Pulmonary artery endothelial cell (primary cell): ENCODE data around the gene NTPCR. TPM values are rescaled to one million over a fixed set of nuclear protein-coding genes. Genes with fewer than 3 reads are reported as not detected.

Experiments used
- DNase-seq: peaks from one replicate; pipeline ENCODE4 v3.0.0-alpha.2; 2011; ENCODE audit warnings: low read depth, low spot score
- total RNA-seq: library from RNA; depleted of rRNA; stranded (reverse); fragments of >200 nt; gene quantifications from 2 replicates; pipeline ENCODE4 v1.2.3, GENCODE V29; 2014

The NTPCR gene
- total RNA-seq, 1 donor from 2014 or later, result 13.0 TPM

DNA sequence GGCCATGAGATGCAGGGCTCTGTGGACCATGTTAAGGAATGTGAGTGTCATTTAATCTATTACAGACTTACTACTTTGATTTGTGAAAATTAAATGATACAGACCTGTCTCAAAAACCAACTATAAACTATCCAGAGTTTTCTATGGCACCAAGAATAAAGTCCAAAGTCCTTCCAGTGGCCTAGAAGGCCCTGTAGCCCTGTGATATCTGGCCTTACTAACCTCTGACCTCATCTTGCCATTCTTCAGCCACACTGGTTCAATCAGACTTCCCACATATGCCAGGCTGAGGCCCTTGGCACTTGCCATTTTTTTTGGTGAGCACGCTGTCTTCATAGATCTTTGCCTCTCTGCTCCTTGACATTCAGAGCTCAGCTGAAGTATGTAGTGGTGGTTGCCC lies 7.7 kb downstream of the NTPCR start:
- DNase-seq, result no peak

DNA sequence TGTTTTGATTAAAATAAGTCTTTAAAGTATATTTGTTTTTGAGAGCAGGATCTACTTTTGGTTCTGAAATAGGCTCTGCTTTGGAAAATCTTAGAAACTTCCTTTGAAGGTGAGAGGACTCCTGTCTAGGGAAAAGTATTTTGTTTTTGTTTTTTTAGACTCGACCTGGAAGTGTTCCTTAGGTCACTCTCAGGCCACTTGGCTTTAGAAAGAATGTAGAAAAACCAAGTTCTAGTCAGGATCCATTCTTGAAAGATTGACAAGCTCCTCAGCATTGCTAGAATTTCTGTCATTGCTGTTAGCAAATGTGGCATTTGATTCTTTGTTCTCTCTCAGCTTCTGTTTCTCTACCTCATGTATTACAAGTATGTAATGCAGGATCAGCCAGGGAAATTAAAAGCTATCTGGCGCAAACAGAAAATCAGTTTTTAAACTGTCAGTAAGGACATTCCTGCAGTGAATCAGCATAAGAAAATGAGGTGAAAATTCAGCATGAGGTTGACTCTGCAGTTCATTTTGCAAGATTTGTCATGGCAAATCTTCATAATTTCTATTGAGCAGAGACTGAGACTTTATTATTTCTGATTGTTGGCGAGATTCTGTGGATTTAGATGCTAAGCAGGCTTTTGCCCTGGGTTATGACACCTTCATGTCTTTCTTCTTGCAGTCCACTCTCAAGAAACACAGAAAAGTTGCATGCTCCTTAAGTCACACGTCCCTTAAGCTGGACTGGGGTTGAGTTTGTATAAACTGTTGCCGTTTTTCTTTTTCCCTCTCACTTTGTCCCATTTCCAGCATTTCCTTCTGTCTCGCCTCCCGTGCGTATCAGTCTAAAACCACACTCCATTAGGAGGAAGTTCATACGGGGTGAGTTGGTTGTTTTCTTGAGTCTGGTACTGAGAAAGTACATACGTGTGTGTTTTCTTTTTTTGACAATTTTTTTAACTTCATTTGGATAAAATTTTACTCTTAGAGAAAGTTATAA lies 12.6 kb downstream of the NTPCR start:
- peak; percentile 24 for DNase-seq

DNA sequence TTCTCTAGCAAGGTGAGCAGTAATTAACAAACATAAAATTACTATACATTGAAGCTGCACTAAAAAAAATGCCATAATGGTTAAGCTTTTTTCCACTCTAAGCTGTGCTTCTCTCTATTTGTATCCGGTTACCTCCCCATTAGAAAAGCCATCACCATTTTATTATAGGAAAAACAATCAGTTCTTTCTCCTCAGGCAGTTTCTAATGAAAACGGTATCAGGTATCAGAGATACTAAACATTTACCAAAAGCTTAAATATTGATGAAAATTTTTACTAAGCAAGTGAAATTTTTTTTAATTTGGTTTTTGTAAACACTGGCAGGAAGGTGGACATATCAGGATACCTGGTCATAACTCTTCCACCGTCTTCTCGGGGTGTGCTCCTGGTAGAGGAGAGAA lies 14.2 kb downstream of the NTPCR start:
- no peak for DNase-seq

DNA sequence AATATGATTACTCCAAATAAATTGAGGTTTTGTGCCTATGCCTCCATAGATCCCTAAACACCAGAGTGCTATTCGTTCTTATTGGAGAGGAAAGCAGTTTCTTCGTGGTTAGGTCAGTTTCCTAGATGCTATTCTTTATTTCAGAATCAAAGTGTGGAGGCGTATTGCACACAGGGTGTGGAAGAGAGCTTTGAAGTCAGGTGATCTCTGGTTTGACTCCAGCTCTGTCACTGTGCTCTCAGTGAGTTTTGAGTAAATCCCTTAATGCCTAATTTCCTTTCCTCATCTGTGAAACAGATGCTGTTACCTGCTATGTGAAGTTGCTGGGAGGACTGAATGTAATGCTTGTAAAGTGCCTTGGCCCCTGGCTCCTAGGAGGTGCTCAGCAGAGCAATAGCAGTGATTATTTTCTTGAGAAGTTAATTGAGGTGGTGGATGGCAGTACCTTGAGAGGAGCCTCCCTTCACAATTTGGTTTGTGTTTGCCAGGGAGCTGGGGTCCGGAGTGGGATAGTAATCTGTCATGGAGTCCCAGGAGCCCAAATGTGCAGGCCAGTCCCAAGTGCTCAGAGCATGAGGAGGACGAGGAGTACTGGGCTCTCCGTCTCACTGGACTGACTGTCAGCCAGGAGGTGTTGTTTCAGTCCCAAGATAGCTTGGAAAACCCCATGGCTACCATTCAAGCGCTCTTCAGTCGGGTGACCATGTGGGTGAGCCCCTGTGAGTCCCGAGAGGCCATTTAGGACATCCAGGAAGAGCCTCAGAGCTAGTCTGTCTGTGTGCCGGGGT lies 14.9 kb downstream of the NTPCR start:
- no peak for DNase-seq

DNA sequence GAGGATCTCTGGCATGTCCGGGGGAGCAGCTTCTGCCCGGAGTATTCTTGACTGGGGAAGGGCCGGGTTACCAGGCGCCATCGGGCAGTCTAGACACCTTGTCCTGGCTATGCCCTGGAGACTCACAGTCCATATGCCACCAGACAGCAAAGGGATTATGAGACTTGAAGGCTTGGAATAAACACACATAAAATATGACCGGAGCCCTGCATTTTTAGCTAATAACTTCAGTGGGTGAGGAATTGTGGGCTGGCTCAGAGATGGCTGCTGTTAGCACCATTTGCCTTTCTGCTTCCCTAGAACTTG lies 15.5 kb downstream of the NTPCR start:
- DNase-seq, result no peak

DNA sequence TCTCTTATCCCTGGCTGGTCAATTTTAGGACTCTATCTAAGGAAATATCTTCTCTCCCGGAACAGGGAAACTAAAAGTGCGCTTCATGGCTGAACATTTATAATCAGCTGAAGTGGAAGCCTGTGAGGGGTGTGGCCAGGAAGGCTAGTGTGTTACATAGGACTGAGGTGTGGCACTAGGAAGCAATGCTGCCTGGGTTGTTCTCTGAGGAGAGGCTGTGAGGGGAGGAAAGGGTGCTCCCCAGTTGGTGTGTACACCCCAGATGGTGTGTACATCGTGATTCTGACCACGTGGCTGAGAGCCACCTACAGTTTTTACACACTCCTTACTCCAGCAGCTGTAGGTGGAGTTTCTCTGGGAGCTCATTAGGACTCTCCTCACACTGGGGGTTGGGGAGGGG lies 16.3 kb downstream of the NTPCR start:
- no peak for DNase-seq

DNA sequence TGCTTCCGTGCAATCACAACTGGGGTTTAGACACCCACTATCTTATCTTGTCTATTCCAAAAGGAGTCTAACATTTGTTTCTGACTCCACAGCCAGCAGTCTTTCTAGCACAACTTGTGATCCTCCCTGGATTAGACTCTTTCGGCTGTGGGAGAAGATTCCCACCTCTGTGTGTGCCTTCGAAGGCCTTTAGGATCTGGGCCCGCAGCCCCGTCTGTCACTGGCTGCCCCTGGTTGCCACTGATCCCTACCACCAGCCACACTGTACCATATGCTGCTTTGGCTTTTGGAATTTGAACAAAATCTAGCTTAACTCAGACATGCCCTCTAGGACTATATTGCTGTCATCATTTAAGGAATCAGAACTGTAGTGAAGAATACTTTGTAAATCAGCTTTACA lies 18.0 kb downstream of the NTPCR start:
- no peak for DNase-seq

DNA sequence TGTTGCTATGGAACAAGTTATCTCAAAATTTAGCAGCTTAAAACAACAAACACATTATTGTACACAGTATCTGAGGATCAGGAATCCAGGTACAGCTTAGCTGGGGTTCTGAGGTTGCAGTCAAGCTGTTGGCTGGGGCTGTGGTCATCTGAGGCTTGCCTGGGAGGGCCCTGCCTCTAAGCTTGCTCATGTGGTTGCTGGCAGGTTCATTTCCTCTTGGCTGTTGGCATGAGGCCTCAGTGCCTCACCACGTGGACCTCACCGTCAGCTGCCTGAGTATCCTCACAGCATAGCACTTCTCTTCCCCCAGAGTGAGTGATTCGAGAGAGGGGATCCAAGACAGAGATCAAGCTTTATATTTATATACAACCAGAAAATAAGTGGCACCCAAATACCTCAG lies 18.6 kb downstream of the NTPCR start:
- no peak for DNase-seq

DNA sequence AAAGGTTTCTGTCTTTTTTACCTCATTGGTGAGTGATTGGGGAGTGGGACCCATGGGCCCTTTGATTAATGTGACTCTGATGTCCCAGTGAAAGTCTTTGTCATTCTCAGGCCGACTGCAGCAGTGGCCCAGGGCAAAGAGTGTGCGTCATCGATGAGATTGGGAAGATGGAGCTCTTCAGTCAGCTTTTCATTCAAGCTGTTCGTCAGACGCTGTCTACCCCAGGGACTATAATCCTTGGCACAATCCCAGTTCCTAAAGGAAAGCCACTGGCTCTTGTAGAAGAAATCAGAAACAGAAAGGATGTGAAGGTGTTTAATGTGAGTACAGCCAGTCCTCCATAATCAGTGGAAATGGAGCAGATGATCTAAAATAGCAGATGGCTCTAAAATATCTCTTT lies 19.4 kb downstream of the NTPCR start:
- no peak for DNase-seq

DNA sequence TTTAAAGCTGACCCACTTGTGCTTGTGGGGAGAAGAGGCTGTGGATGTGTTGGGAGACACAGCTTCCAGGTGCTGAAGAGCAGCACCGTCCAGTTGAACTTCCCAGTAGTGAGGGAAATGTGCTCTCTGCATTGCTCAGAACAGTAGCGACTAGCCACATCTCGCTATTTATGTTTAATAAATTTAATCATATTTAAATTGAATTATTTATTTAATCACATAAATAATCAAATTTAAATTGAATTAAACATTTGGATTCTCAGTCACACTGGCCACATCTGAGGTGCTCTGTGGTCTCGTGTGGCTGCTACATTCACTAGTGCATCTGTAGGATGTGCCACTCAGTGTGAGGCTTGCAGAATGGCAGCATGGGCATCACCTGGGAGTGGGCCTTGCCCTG lies 20.1 kb downstream of the NTPCR start:
- DNase-seq, result no peak

DNA sequence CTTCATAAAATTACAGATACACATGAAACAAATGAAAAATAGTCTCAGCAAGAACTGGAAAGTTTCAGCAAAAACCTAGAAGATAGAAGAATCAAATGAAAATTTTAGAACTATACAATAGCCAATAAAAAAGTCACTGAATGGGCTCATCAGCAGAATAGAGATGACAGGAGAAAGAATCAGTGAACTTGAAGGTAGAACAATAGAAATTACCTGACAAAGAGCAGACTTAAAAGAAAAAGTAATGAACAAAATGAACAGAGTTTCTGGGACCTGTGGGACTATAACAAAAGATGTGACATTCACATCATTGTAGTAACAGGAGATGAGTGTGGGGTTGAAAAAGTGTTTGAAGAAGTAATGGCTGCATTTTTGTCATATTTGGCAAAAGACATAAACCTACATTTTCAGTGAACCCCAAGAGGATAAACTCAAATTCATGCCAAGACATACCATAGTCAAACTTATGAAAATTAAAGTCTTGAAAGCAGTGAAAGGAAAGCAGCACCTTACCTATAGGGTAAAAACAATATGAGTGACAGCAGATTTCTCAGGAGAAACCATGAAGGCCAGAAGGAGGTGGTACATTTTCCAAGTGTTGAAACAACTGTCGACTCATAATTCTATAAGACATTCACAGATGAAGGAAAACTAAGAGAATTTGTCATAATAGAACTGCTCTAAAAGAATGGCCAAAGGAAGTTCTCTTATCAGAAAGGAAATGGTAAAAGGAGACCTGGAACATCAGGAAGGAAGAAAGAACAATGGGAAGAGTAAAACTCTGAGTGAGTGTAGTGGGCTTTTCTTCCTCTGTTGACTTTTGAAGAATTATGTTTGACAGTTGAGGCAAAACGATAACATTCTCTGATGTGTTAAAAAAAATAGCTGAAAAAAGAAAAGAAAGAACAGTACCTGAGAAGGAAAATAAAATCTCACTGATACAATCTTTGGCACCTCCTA lies 23.5 kb downstream of the NTPCR start:
- no peak for DNase-seq

DNA sequence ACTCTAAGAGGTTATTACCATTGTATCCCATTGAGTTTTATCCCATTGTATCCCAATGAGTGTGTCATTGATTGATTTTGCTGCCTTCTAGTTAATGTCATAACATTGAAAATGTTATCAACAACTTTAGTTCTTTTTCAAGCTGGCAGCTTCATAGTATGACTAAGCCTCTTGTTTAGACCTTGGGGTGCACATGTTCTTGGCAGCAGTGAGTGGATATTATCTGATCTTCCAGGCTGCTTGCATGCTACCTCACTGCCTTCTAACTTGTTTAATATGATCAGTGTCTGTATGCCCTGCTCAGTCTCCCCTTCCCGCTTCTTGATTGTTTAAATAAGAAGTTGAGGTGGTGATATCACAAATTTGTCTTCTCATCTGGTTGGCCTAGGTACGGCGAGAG lies 24.6 kb downstream of the NTPCR start:
- DNase-seq, result no peak

DNA sequence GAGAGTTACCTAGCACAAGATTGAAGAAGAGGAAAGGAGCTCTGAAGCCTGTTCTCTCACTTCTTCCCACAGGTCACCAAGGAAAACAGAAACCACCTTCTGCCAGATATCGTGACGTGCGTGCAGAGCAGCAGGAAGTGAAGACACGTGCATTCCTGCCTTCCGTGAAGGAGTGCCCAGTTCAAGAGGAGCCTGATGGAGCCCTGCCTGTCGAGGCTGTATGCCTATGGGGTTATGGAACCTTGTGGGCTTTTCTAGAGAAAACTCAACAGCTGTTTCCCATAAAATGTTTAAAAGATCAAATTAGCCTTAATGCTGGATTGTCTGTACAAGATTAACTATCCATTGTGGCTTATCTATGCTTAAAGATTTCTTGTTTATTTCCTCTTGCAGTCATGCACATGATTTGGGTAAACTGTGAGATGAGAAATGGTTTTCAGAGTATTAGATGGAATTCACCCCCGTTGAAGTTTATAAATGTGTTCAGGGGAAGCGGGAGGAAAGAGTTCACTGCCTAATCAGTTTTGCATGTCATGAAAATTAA lies 27.8 kb downstream of the NTPCR start:
- no peak for DNase-seq

DNA sequence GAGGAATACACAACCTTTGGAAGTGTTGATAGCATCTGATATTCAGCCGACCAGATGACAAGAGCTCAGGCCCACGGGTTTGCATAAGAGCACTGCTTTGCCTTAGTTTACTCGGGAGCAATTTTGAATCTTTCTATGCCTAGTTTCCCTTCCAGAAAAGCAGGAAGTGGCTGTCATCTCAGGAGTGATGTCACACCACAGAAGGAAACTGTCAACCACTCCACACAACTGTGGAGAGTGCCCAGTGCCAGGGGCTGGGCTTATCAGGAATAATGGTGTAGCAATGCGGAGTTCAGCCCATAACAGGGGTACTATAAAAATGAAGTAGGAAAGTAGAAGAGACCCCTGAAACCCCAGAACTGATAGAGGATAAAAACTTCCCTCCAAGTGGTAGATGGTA lies 28.4 kb downstream of the NTPCR start:
- no peak for DNase-seq

DNA sequence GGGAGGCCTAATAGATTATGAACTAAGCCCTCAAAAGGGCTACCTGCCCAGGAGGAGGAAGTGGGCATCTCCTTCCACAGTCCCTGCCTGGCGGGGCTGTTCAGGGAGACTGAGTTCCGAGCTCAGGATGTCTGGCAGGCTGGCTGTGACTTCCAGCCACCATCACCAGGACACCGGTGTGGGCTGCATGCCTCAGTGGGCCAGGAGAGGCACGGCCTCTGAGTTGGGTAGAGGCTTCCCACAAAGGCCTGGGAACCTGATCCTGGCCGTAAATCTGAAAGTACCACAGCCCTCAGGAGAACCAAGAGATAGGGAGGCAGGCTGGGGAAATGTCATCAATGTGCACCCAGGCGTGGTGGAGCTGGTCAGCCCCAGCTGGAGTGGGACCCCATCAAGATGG lies 29.1 kb downstream of the NTPCR start:
- DNase-seq, result no peak

DNA sequence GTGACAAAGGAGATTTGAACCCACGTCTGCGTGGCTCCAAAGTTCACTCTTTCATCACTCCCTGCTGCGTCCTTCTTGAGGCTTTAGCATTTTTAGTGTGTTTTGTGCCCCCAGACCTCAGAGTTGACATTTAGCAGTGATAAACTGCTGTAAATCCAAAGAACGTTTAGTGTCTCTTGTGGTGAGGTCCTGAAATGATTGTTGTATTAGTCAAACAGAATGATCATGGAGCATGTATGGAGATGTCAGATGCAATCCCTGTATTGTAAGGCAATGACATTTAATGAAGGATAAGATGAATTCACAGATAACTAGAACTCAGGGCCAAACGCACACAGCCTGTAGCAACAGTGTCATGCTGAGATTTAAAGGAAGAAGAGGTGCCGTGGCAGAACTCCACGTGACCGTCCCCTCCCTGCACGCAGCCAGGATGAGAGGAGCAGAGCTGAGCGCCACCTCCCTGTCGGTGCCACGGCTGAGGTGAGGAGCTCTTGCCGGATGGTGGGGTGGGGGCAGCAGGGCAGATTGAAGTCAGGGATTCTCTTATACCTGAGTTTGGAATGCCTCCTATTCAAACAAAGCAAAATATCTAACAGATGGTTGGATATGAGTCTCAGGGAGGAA lies 30.1 kb downstream of the NTPCR start:
- no peak for DNase-seq

DNA sequence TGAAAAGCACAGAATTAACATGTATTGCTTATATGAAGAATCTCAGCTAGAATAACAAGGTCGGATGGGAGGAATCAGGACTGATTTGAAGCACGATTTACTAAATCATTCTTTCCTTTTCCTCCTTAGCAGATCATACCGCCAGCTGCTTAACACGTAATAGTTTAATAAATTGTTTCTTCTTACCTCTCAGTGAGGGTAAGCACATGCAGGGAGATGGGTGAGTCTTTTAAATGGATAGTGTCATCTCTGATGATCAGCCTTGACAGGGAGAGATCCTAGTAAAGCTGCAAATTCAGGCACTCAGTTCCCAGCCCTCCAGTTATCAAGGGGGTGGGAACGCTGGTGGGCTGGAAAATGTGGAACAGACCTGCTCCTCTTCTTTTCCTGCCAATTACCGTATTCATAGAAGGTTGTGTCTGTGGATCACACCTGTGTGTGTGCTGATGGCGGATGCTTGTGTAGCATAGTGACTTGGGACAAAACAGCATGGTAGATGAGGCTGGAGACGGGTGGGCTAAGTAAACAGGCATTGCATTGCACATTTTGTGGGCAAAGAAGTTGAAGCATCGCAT lies 30.7 kb downstream of the NTPCR start:
- no peak for DNase-seq

DNA sequence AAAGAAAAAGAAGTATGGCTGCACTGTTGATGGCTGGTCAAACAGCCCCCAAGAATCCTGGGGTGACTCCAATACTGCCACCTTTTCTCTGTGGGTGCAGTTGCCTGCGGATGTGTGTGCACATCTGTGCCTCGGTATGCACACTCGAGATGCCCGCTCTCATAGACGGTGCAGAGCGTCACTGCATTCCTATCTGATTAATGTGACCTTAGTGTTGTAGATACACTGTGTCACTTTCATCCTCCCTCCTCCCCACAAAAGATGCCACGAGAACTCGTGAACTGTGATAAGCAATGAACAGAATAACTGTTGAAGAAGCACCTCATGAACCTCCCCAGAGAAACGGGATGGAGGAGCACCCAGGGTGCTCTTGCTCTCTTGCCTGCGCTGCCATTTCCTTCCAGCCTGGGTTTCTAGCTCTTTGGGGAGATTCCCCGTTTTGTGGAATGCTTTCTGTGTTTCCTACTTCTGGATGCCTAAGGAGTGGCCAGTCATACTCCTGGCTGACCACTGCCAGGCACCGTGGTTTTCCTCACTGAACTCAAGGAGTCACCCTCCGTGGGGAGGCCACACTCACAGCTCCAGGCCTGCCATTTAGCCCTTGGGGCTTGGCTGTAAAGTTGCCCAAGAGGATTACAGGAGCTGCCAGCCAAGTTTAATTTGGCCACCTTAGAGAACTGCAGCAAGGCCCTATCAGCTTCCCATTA lies 32.0 kb downstream of the NTPCR start:
- DNase-seq, result no peak

DNA sequence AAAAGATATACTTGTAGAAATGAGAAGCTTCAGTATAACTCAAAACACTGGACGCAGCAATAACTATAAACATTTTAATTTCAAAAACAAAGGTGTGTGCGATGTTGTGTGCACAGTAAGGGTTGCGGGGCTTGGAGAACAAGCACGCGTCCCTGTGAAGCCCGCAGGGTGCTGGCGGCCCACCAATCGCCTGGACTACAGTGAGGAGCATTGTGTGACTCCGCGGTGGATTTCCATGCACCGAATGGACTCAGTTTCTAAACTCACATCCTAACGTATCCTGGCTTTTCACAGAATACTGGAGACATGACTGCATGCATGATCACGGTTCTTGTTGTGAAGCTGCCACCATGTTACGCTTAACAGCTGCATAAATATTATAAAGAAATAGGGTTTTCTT lies 33.0 kb downstream of the NTPCR start:
- no peak for DNase-seq
